SK-N-SH (cell line): ENCODE results near the gene SEZ6. TPM values are rescaled to one million over a fixed set of nuclear protein-coding genes. Genes with fewer than 3 reads are reported as not detected.

ENCODE experiments used
- CTCF ChIA-PET: fragments of 300-600, 350-600 bp; formaldehyde crosslinking; extraction: SDS; loops from one replicate; lab custom pipeline; 2021; lab: Yijun Ruan, JAX
- POLR2A ChIA-PET: fragments of 350-600 bp; sonication (Branson Sonifier 250); formaldehyde crosslinking; extraction: SDS; loops from one replicate; lab custom pipeline; 2020; ENCODE audit warnings: antibody characterized with exemption, inconsistent platforms; lab: Yijun Ruan, JAX
- DNase-seq: peaks from one replicate; pipeline ENCODE4 v3.0.0; 2012
- H2AFZ ChIP-seq: fragments of 200-600 bp; sonication (generic); 2 replicates; pipeline ENCODE4 v1.8.1; 2016; ENCODE audit warnings: antibody characterized with exemption, mild to moderate bottlenecking, low read depth
- H3F3A ChIP-seq: fragments of 200-600 bp; sonication (generic); replicated peaks from 2 replicates; pipeline ENCODE3; 2016; ENCODE audit warnings: antibody characterized with exemption, mild to moderate bottlenecking; ENCODE audit not compliant: insufficient read depth
- H3K27ac ChIP-seq, 2 experiments: fragments of 200-500 bp in 1 of 2; fragments of 200-600 bp in 1 of 2; sonication (Bioruptor generic) in 1 of 2; sonication (generic), shearing (Covaris generic) in 1 of 2; 2 replicates each; pipeline versions ENCODE4 v1.5.1 to v1.6.1; 2014 to 2016; ENCODE audit warnings: low read depth in 2 of 2, inconsistent platforms in 1 of 2, low read length in 1 of 2, mild to moderate bottlenecking in 1 of 2, mixed read lengths in 1 of 2
- H3K27me3 ChIP-seq: fragments of 200-600 bp; sonication (generic), shearing (Covaris generic); 2 replicates; pipeline ENCODE4 v1.6.1; 2016; ENCODE audit warnings: mixed run types; ENCODE audit not compliant: insufficient read depth
- H3K36me3 ChIP-seq, 2 experiments: fragments of 200-500 bp in 1 of 2; fragments of 200-600 bp in 1 of 2; sonication (Bioruptor generic) in 1 of 2; sonication (generic) in 1 of 2; replicated peaks in 1 of 2; 2 replicates each; pipeline versions ENCODE3 to v1.5.1; 2014 to 2016; ENCODE audit warnings: low read length in 1 of 2, mild to moderate bottlenecking in 1 of 2; ENCODE audit not compliant: insufficient read depth in 2 of 2, control insufficient read depth in 1 of 2
- H3K4me1 ChIP-seq, 2 experiments: fragments of 200-500 bp in 1 of 2; fragments of 200-600 bp in 1 of 2; sonication (Bioruptor generic) in 1 of 2; sonication (generic), shearing (Covaris generic) in 1 of 2; 2 replicates each; pipeline versions ENCODE4 v1.5.1 to v1.6.1; 2014 to 2016; ENCODE audit warnings: low read depth in 1 of 2, low read length in 1 of 2, mixed run types in 1 of 2; ENCODE audit not compliant: insufficient read depth in 2 of 2, control insufficient read depth in 1 of 2
- H3K4me2 ChIP-seq: fragments of 200-600 bp; sonication (generic), shearing (Covaris generic); 2 replicates; pipeline ENCODE4 v1.6.1; 2017; ENCODE audit warnings: mixed run types
- H3K4me3 ChIP-seq, 2 experiments: fragments of 200-500 bp in 1 of 2; fragments of 200-600 bp in 1 of 2; sonication (Bioruptor generic) in 1 of 2; sonication (generic), shearing (Covaris generic) in 1 of 2; 2 replicates each; pipeline versions ENCODE4 v1.5.1 to v1.8.1; 2014 to 2016; ENCODE audit warnings: low read depth in 2 of 2, inconsistent platforms in 1 of 2, low read length in 1 of 2, mild to moderate bottlenecking in 1 of 2, mixed read lengths in 1 of 2, moderate library complexity in 1 of 2
- H3K79me2 ChIP-seq: fragments of 200-600 bp; sonication (generic); 2 replicates; pipeline ENCODE4 v1.8.1; 2017; ENCODE audit warnings: mild to moderate bottlenecking; ENCODE audit not compliant: insufficient read depth
- H3K9ac ChIP-seq: fragments of 200-600 bp; sonication (generic); 2 replicates; pipeline ENCODE4 v1.6.1; 2017; ENCODE audit warnings: mixed run types
- H3K9me2 ChIP-seq: fragments of 200-600 bp; sonication (generic); 2 replicates; pipeline ENCODE4 v1.6.1; 2017; ENCODE audit warnings: mixed run types
- H3K9me3 ChIP-seq: fragments of 200-600 bp; sonication (generic); 2 replicates; pipeline ENCODE4 v1.6.1; 2017; ENCODE audit warnings: mixed run types, mild to moderate bottlenecking, moderate library complexity
- H4K20me1 ChIP-seq: fragments of 200-600 bp; sonication (generic); 2 replicates; pipeline ENCODE4 v1.6.1; 2017; ENCODE audit warnings: mild to moderate bottlenecking, mixed run types; ENCODE audit not compliant: insufficient read depth
- EZH2phosphoT487 ChIP-seq: fragments of 200-600 bp; sonication (generic); IDR thresholded peaks from 2 replicates; pipeline ENCODE4 v1.6.1; 2017; ENCODE audit warnings: low read depth, mixed run types, mild to moderate bottlenecking, antibody characterized with exemption, moderate library complexity, borderline replicate concordance
- FOXJ3 ChIP-seq: sonication (generic); formaldehyde crosslinking; IDR thresholded peaks from 2 replicates; pipeline ENCODE4 v1.5.1; 2020; ENCODE audit warnings: mild to moderate bottlenecking, missing genetic modification reagents
- GABPA ChIP-seq: IDR thresholded peaks from 2 replicates; pipeline ENCODE4 v1.4.0; 2012; ENCODE audit warnings: low read depth, mild to moderate bottlenecking
- JUND ChIP-seq: IDR thresholded peaks from 2 replicates; pipeline ENCODE4 v1.4.0; 2012
- MEF2A ChIP-seq: IDR thresholded peaks from 2 replicates; pipeline ENCODE4 v1.4.0; 2012; ENCODE audit warnings: low read depth, borderline replicate concordance
- POLR2AphosphoS5 ChIP-seq: IDR thresholded peaks from 2 replicates; pipeline ENCODE4 v1.6.1; 2012; ENCODE audit warnings: low read depth, low read length
- RFX5 ChIP-seq: IDR thresholded peaks from 2 replicates; pipeline ENCODE4 v1.6.1; 2012; ENCODE audit warnings: mild to moderate bottlenecking, improper control_type of control experiment, low read length
- TCF12 ChIP-seq: IDR thresholded peaks from 2 replicates; pipeline ENCODE4 v1.4.0; 2012
- WGBS: methylation state at CpG from one replicate; pipeline ENCODE4 v1.1.6; 2017; ENCODE audit warnings: low lambda C conversion rate; 5-methylcytosine and 5-hydroxymethylcytosine counted together
- polyA plus RNA-seq, 3 experiments: library from polyadenylated mRNA; depleted of rRNA; stranded (reverse); fragments of >200 nt; gene quantifications; 2 replicates each; pipeline ENCODE4 v1.2.3, GENCODE V29; 2012
- TF ChIP-seq, protein P1 (sequence below): IDR thresholded peaks from 2 replicates; pipeline ENCODE4 v1.4.0; 2012; ENCODE audit warnings: low read depth, borderline replicate concordance
- TF ChIP-seq, protein P2 (sequence below): fragments of 150-350 bp; IDR thresholded peaks from 2 replicates; pipeline ENCODE4 v1.6.1; 2017; ENCODE audit warnings: antibody characterized with exemption, low read length, low read depth, borderline replicate concordance

Gene SEZ6
- polyA plus RNA-seq, 1 of the 3 experiments (the other 2 are of a cell fraction), result 0.12 TPM

DNA sequence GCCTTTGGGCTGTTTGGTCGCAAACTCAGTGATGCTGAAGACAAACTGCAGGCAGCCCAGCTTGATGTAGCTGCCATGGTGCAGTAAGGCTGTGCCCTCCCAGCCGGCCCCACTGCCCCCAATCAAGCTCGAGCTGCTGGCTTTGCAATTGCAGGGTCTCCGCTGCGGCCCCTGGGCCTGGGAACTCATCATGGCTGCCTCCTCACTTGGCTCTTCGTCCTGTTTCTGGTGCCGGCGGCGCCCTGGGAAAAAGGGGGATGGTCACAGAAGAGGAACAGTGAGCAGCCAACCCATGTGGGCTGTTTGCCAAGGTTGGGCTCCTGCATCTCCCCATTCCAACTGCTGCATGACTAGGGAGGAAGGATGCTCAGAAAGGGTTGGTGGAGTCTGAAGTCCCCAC is 99.6 kb downstream of the SEZ6 start:
- Histone ChIP-seq H3K27ac (no peak overlapping the region), H3K27me3 (no peaks in the 10 kb centered on the region), H4K20me1 (peaks cover 12% of the 10 kb centered on the region; the same call in 1 of the 2 replicates), H3K79me2 (0 out of 2 replicates have a peak, but pooled peaks cover 4% of the 10 kb centered on the region), H3K9ac (no peak overlapping the region), H3K9me2 (no peaks in the 10 kb centered on the region), H3K4me1 (peaks cover 0 to 9% of the 10 kb centered on the region in 2 experiments; a peak in 2 of 4 replicates), H3F3A (peaks cover 55% of the 10 kb centered on the region), H3K9me3 (no peaks in the 10 kb centered on the region), H3K4me3 (no peak overlapping the region), H3K4me2 (no peak overlapping the region), H2AFZ (no peak overlapping the region), H3K36me3 (peaks cover 37 to 51% of the 10 kb centered on the region in 2 experiments)
- ChIA-PET POLR2A (interaction anchor here (0.6 kb wide), 1 partner anchor 8 kb away, joined by 3 read pairs; the partner anchor contains the start of gene FLOT2), CTCF (interaction anchor here (0.8 to 8.8 kb wide), 5 partner anchors 11 to 179 kb away, joined by 3 to 63 read pairs (median 16); no protein-coding TSS in a partner anchor)
- DNase-seq, result no peak
- TF ChIP-seq RFX5 (no peak), FOXJ3 (CRISPR knock-in tag) (no peak), GABPA (no peak), MEF2A (no peak), JUND (no peak), EZH2phosphoT487 (no peak), TCF12 (no peak), POLR2AphosphoS5 (no peak)
- TF ChIP-seq, protein P1, sequence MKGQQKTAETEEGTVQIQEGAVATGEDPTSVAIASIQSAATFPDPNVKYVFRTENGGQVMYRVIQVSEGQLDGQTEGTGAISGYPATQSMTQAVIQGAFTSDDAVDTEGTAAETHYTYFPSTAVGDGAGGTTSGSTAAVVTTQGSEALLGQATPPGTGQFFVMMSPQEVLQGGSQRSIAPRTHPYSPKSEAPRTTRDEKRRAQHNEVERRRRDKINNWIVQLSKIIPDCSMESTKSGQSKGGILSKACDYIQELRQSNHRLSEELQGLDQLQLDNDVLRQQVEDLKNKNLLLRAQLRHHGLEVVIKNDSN, result no peak
- TF ChIP-seq, protein P2, sequence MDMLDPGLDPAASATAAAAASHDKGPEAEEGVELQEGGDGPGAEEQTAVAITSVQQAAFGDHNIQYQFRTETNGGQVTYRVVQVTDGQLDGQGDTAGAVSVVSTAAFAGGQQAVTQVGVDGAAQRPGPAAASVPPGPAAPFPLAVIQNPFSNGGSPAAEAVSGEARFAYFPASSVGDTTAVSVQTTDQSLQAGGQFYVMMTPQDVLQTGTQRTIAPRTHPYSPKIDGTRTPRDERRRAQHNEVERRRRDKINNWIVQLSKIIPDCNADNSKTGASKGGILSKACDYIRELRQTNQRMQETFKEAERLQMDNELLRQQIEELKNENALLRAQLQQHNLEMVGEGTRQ, result no peak
- 100% methylated on average over 5 of the region's 9 CpGs for WGBS

Other genes starting within 250 kb of the SEZ6 start
- gene FAM222B, start 163.2 kb downstream of the SEZ6 start, polyA plus RNA-seq (2012; rRNA removed), result 5.8 and 9.0 TPM in 2 replicates
- 57.3 and 66.1 TPM in 2 replicates for gene ERAL1, start 151.0 kb downstream of the SEZ6 start, polyA plus RNA-seq (2012; rRNA removed)
- 89.8 and 105 TPM in 2 replicates for gene FLOT2, start 108.3 kb downstream of the SEZ6 start, polyA plus RNA-seq (2012; rRNA removed)
- 7.4 and 7.6 TPM in 2 replicates for gene DHRS13, start 103.0 kb downstream of the SEZ6 start, polyA plus RNA-seq (2012; rRNA removed)
- 17.8 and 24.0 TPM in 2 replicates for gene PHF12, start 54.5 kb downstream of the SEZ6 start, polyA plus RNA-seq (2012; rRNA removed)
- 0.31 and 0.55 TPM in 2 replicates for gene PIPOX, start 37.1 kb upstream of the SEZ6 start, polyA plus RNA-seq (2012; rRNA removed)
- gene MYO18A, start 174.4 kb upstream of the SEZ6 start, polyA plus RNA-seq (2012; rRNA removed), result 6.0 and 6.6 TPM in 2 replicates
- gene CRYBA1, start 240.8 kb upstream of the SEZ6 start, polyA plus RNA-seq (2012; rRNA removed), result not detected in 2 replicates